ENCODE measurements around the gene CFAP161. TPM values are rescaled to one million over a fixed set of nuclear protein-coding genes. Genes with fewer than 3 reads are reported as not detected.

The CFAP161 gene, protein sequence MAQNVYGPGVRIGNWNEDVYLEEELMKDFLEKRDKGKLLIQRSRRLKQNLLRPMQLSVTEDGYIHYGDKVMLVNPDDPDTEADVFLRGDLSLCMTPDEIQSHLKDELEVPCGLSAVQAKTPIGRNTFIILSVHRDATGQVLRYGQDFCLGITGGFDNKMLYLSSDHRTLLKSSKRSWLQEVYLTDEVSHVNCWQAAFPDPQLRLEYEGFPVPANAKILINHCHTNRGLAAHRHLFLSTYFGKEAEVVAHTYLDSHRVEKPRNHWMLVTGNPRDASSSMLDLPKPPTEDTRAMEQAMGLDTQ
- total RNA-seq = under 1 TPM; 0.67 to 0.69 TPM

DNA sequence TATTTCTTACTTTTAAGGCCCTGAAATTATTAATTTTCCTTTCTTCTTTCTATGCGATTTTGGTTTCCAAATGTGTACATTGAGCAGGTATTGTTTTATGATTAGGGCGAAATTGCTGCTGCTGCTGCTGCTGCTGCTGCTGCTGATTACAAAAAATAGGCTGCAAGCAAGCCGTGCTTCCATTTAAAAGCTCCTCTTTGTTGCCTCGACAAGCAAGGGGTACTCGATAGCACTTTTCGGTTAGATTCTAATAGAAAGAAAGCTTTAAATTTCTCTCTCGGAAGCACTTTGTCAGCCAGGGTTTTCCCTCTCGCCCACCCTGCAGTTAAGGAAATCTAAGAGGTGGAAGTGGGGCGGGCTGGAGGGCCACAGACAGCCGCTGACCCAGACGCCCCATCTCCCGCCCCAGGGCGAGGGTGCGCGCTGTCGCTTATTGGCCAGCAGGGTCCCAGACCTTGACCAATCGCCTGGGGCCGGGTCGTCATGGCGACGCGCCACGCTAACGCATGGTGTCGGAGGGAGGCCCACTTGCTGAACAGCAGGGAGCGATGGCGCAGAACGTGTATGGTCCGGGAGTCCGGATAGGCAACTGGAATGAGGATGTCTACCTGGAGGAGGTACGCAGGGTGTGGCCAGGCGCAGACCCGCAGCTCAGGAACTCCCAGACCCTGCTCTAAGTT lies at the start of gene CFAP161:
Gene CFAP161 (plus strand): TSS at position 489 of the 680 bp plus-strand sequence. CDS start 60 bp downstream, at position 549.

DNA sequence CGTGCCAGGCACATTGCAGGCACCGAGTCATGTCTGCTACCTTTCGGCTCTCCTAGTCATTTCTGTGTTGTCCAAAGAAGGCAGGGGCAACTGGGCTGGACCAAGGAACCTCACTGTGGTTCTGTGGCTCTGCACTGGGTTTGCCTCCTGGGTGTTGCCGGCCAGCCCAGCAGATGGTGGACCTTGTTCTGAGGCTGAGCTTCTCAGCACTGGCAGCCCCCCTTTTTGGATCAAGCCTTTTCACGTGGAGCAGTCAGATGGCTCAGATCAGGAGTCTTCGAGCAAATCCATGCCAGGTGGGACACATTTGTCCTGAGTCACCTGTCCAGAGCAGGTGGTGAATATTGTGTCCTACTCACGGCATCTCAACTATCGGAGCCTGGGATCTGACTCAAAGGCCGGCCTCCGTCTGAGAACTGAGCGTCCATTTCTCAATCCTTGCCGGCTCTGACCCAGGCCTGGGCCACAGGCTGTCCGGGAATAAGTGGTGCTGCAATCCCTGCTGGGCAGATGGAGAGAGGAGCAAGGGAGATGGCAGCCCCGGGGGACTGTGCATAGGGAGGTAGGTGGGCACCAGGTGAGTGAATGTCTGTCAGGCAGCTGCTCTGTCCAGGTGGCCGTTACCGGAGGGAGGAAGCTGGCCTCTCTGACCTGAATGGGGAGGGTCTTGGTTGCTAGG lies 62.6 kb downstream of the CFAP161 start, which contains the start of gene IL16:
Gene IL16 (plus strand): TSS at position 304 of the 679 bp plus-strand sequence. CDS start 28,521 bp downstream, outside the sequence.

Other genes with a start within 250 kb of the CFAP161 start
- gene MESD, start 144.5 kb upstream of the CFAP161 start, total RNA-seq = 10 to 100 TPM; 26.2 to 36.0 TPM
- 10 to 100 TPM; 39.2 to 41.6 TPM for gene TLNRD1, start 133.3 kb upstream of the CFAP161 start, total RNA-seq
- gene IL16, start 62.6 kb downstream of the CFAP161 start, total RNA-seq = 10 to 100 TPM; 15.5 to 16.0 TPM
- gene STARD5, start 189.9 kb downstream of the CFAP161 start, total RNA-seq = 1 to 10 TPM; 1.7 to 5.7 TPM
- gene TMC3, start 239.9 kb downstream of the CFAP161 start, total RNA-seq = not detected